ENCODE measurements around the gene AGBL4. TPM values are rescaled to one million over a fixed set of nuclear protein-coding genes. Genes with fewer than 3 reads are reported as not detected.

AGBL4 gene
- total and polyA plus RNA-seq, 2 of the 4 experiments (the other 2 are of a cell fraction), result not detected

DNA sequence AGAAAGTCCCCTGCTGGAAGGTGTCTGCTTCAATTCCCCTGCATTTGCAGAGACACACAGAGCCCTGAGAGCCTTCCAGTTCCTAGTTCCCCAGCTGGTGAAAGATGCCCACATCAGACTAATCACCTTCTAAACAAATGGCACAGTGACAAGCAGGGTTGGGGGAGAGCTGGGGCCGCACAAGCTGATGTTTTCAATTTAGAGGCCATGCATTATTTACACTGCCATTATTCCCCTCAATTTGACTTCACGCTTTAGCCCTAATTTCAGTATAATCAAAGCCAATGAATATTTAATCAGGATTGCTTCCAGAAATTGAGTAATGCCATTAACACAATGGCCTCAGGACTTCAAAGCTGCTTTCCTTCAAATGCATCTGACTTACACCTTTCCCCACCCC, 1328.6 kb downstream of the AGBL4 start:
- Histone ChIP-seq H3K4me3 (ENCODE audit: insufficient read depth, low read depth, low read length) (no peak overlapping the region), H2BK5ac (ENCODE audit: low read depth, low read length, poor library complexity, severe bottlenecking) (no peak overlapping the region), H3K56ac (ENCODE audit: extremely low read depth, insufficient read depth, low read length) (no peak overlapping the region), H3K4ac (ENCODE audit: low read depth, low read length) (no peak overlapping the region), H2BK20ac (ENCODE audit: low read depth, low read length) (no peak overlapping the region), H2BK15ac (ENCODE audit: low read depth, low read length) (no peak overlapping the region), H3K4me1 (ENCODE audit: control insufficient read depth, insufficient read depth, low read length) (no peaks in the 10 kb centered on the region), H3K18ac (ENCODE audit: low read depth, low read length) (no peak overlapping the region), H3K9me1 (ENCODE audit: insufficient read depth, low read length) (no peaks in the 10 kb centered on the region; the same call in 1 of the 2 replicates), H4K91ac (ENCODE audit: insufficient read depth, low read depth, low read length) (no peak overlapping the region), H3K4me2 (ENCODE audit: low read depth, low read length) (no peak overlapping the region), H2AFZ (replicated peaks; ENCODE audit: low read length, poor library complexity) (no peak overlapping the region), H3K27me3 (ENCODE audit: control insufficient read depth, insufficient read depth, low read length) (no peaks in the 10 kb centered on the region; the same call in 1 of the 2 replicates), H3K14ac (replicated peaks; ENCODE audit: low read depth, low read length) (no peak overlapping the region), H2AK5ac (ENCODE audit: low read depth, low read length) (no peak overlapping the region), H3K23ac (ENCODE audit: low read depth, low read length) (no peak overlapping the region), H4K8ac (ENCODE audit: low read depth in 2 of 2, low read length in 2 of 2) (no peak overlapping the region), H3K27ac (ENCODE audit: insufficient read depth, low read length) (no peak overlapping the region), H3K36me3 (ENCODE audit: control insufficient read depth, insufficient read depth, low read length) (no peaks in the 10 kb centered on the region), H2AK9ac (replicated peaks; ENCODE audit: low read depth, low read length, poor library complexity) (no peak overlapping the region), H3K9me3 (ENCODE audit: control insufficient read depth, insufficient read depth, low read length) (no peaks in the 10 kb centered on the region), H4K20me1 (ENCODE audit: insufficient read depth, low read length) (no peaks in the 10 kb centered on the region), H3K79me1 (ENCODE audit: low read depth in 1 of 2, low read length in 2 of 2) (no peaks in the 10 kb centered on the region), H2BK120ac (ENCODE audit: low read depth, low read length) (no peak overlapping the region), H4K5ac (ENCODE audit: low read depth, low read length) (no peak overlapping the region), H3K9ac (ENCODE audit: low read depth, low read length) (no peak overlapping the region)
- WGBS, 2 experiments (ENCODE audit: extremely low coverage in 2 of 2, insufficient read length in 1 of 2), result 60% methylated on average over 1 of the region's 2 CpGs; no CpG with 5 or more reads in 1 of the 2 experiments
- intact Hi-C loops (cut with micrococcal nuclease) (no loop called here), in situ Hi-C loops (cut with MboI; ENCODE audit: low sequenced_read_pairs) (loop anchor here (25.0 kb wide), 1 partner anchor 583 kb away; no protein-coding TSS in a partner anchor), dilution Hi-C loops (cut with HindIII; ENCODE audit: low sequenced_read_pairs, unreplicated experiment) (no loop called here)
- ATAC-seq (ENCODE audit: low read depth) (no peak), DNase-seq (no peak)
- TF ChIP-seq RCOR1 (IDR thresholded peaks at IDR 0.05; ENCODE audit: insufficient replicate concordance, low read length) (no peak), CHD1 (IDR thresholded peaks at IDR 0.05; ENCODE audit: low read depth, low read length) (no peak), SMC3 (IDR thresholded peaks at IDR 0.05; ENCODE audit: low read depth, low read length) (no peak), NFE2L2 (IDR thresholded peaks at IDR 0.05; ENCODE audit: low read depth, low read length) (no peak), POLR2A (IDR thresholded peaks at IDR 0.05; ENCODE audit: low read depth, low read length) (no peak), RFX5 (IDR thresholded peaks at IDR 0.05; ENCODE audit: low read depth, low read length) (no peak)
- TF ChIP-seq, protein P1, sequence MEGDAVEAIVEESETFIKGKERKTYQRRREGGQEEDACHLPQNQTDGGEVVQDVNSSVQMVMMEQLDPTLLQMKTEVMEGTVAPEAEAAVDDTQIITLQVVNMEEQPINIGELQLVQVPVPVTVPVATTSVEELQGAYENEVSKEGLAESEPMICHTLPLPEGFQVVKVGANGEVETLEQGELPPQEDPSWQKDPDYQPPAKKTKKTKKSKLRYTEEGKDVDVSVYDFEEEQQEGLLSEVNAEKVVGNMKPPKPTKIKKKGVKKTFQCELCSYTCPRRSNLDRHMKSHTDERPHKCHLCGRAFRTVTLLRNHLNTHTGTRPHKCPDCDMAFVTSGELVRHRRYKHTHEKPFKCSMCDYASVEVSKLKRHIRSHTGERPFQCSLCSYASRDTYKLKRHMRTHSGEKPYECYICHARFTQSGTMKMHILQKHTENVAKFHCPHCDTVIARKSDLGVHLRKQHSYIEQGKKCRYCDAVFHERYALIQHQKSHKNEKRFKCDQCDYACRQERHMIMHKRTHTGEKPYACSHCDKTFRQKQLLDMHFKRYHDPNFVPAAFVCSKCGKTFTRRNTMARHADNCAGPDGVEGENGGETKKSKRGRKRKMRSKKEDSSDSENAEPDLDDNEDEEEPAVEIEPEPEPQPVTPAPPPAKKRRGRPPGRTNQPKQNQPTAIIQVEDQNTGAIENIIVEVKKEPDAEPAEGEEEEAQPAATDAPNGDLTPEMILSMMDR (conservative IDR thresholded peaks at IDR 0.05; ENCODE audit: low read depth, low read length), result no peak
- TF ChIP-seq, protein P2, sequence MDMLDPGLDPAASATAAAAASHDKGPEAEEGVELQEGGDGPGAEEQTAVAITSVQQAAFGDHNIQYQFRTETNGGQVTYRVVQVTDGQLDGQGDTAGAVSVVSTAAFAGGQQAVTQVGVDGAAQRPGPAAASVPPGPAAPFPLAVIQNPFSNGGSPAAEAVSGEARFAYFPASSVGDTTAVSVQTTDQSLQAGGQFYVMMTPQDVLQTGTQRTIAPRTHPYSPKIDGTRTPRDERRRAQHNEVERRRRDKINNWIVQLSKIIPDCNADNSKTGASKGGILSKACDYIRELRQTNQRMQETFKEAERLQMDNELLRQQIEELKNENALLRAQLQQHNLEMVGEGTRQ (IDR thresholded peaks at IDR 0.05; ENCODE audit: low read depth, low read length), result no peak
- TF ChIP-seq, protein P3, sequence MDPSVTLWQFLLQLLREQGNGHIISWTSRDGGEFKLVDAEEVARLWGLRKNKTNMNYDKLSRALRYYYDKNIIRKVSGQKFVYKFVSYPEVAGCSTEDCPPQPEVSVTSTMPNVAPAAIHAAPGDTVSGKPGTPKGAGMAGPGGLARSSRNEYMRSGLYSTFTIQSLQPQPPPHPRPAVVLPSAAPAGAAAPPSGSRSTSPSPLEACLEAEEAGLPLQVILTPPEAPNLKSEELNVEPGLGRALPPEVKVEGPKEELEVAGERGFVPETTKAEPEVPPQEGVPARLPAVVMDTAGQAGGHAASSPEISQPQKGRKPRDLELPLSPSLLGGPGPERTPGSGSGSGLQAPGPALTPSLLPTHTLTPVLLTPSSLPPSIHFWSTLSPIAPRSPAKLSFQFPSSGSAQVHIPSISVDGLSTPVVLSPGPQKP (IDR thresholded peaks at IDR 0.05; ENCODE audit: borderline replicate concordance, low read depth, low read length), result no peak
- ChIA-PET POLR2A (ENCODE audit: unreplicated experiment) (no interaction called here), CTCF (no interaction called here)
- no TSS peak for BruUV-seq (replicated peaks)
